NCI-H446 treated with DMSO at 0.1 percent for 48 hours (cell line): ENCODE data around the gene PADI2.

Source experiments
- DNase-seq: peaks from one replicate; lab custom pipeline; 2025; lab: John Stamatoyannopoulos, UW

PADI2 gene

DNA sequence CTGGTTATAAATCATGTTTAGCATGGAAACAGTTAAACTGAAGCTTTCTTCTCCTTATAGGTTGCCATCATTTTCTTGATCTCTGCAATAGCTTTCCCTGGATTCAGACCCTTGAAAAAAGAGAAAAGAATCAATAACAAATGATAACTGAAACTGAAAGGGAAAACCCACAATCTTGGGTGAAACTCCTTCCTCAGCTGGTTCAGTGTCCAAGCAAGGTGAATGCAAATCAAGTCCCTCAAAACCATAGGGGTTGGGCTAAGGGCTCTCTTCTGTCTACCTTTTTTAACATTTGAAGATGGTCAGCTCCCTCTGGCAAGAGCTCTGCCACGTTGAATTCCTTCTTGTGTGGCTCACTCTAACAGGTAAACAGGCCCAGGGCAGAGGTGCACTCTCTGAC, 100.4 kb downstream of the PADI2 start:
- no peak for DNase-seq

- no peak for DNase-seq
Measured at GRCh38 chr1:17017435-17017834, 101.8 kb downstream of the PADI2 start.
